Lung (tissue), 12 donors: ENCODE data around the gene CCDC137. TPM values are rescaled to one million over a fixed set of nuclear protein-coding genes. Genes with fewer than 3 reads are reported as not detected.

Experiments used
- ATAC-seq: fragments of 200-7000 bp; cut with Tn5 transposase; one replicate; pipeline ENCODE4 v1.9.1; 2020; ENCODE audit warnings: moderate number of reproducible peaks; ENCODE audit not compliant: insufficient read depth, low FRiP score
- DNase-seq, 3 donors: peaks; one replicate each; pipeline ENCODE4 v3.0.0-alpha.2; 2013 to 2017
- H3K27ac ChIP-seq, 2 donors: one replicate each; pipeline ENCODE4 v1.5.1; 2013; ENCODE audit warnings: mild to moderate bottlenecking in 2 of 2, moderate library complexity in 2 of 2, control low read depth in 1 of 2, inconsistent platforms in 1 of 2, low read depth in 1 of 2, low read length in 1 of 2
- H3K27me3 ChIP-seq, 3 donors: one replicate each; pipeline ENCODE4 v1.5.1; 2013; ENCODE audit warnings: low read length in 2 of 3; ENCODE audit not compliant: control insufficient read depth in 3 of 3, insufficient read depth in 3 of 3
- H3K36me3 ChIP-seq, 4 donors: one replicate each; pipeline ENCODE4 v1.5.1; 2013; ENCODE audit warnings: low read length in 4 of 4, mild to moderate bottlenecking in 1 of 4, moderate library complexity in 1 of 4; ENCODE audit not compliant: control insufficient read depth in 4 of 4, insufficient read depth in 4 of 4
- H3K4me1 ChIP-seq, 5 donors: one replicate each; pipeline ENCODE4 v1.5.1; 2013; ENCODE audit warnings: low read length in 5 of 5, mild to moderate bottlenecking in 2 of 5, moderate library complexity in 1 of 5; ENCODE audit not compliant: control insufficient read depth in 5 of 5, insufficient read depth in 5 of 5
- H3K4me3 ChIP-seq: one replicate; pipeline ENCODE4 v1.5.1; 2013; ENCODE audit warnings: mild to moderate bottlenecking, control low read depth, moderate library complexity
- H3K9ac ChIP-seq, 2 donors: one replicate each; pipeline ENCODE4 v1.5.1; 2013; ENCODE audit warnings: low read length in 2 of 2, control low read depth in 1 of 2; ENCODE audit not compliant: insufficient read depth in 1 of 2
- H3K9me3 ChIP-seq, 4 donors: one replicate each; pipeline ENCODE4 v1.5.1; 2013; ENCODE audit warnings: low read length in 3 of 4, mild to moderate bottlenecking in 1 of 4, moderate library complexity in 1 of 4; ENCODE audit not compliant: control insufficient read depth in 4 of 4, insufficient read depth in 3 of 4
- CTCF ChIP-seq: IDR thresholded peaks from 2 replicates; pipeline ENCODE4 v1.5.1; 2012; ENCODE audit warnings: mild to moderate bottlenecking; ENCODE audit errors: control extremely low read depth, extremely low read depth
- WGBS, 2 donors: extraction: QIAGEN DNeasy Blood & Tissue Kit; methylation state at CpG; one replicate each; pipeline ENCODE4 v1.1.7; 2013; 5-methylcytosine and 5-hydroxymethylcytosine counted together
- polyA plus RNA-seq, 2 donors: library from polyadenylated mRNA; stranded (reverse); fragments of 200-250 nt; gene quantifications; one replicate each; pipeline ENCODE4 v1.2.1, GENCODE V29; 2013
- total RNA-seq, 2 donors: library from RNA; depleted of rRNA in 1 of 2; stranded (reverse); fragments of >200 nt in 1 of 2; gene quantifications; one replicate each; pipeline ENCODE4 v1.2.1, GENCODE V29; 2014 to 2021
- donor health status: control.
- donor health status: control.
- donor health status: Bipolar disorder and iron deficiency.
- donor health status: healthy.
- donor health status: DM: yes; HTN: yes; CAD: no.

The CCDC137 gene
- total and polyA plus RNA-seq, 4 donors = 10.2 to 23.6 (median 16.7) TPM

GRCh38 chr17:81638683-81639082 lies 27.9 kb upstream of the CCDC137 start:
- DNase-seq (no peak), ATAC-seq (no peak)
- Histone ChIP-seq H3K36me3 (no peaks in the 10 kb centered on the region), H3K27me3 (no peaks in the 10 kb centered on the region), H3K4me1 (peaks cover 0 to 14% (median 8%) of the 10 kb centered on the region in 5 donors), H3K4me3 (no peak overlapping the region), H3K27ac (no peak overlapping the region), H3K9ac (no peak overlapping the region), H3K9me3 (no peaks in the 10 kb centered on the region)
- 79 to 88% methylated on average over 4 of the region's 4 CpGs for WGBS, 2 donors
- TF ChIP-seq CTCF = no peak

- ATAC-seq = no peak
- Histone ChIP-seq H3K9me3 (no peaks in the 10 kb centered on the region), H3K27me3 (no peaks in the 10 kb centered on the region), H3K4me3 (no peak overlapping the region), H3K4me1 (peaks cover 0 to 14% (median 8%) of the 10 kb centered on the region in 5 donors), H3K36me3 (no peaks in the 10 kb centered on the region), H3K27ac (no peak overlapping the region), H3K9ac (no peak overlapping the region)
- TF ChIP-seq CTCF = no peak
- 93 to 99% methylated on average over 9 of the region's 9 CpGs for WGBS, 2 donors
- no peak for DNase-seq
These were observed 26.5 kb upstream of the CCDC137 start for GRCh38 chr17:81640011-81640410.

GRCh38 chr17:81641825-81642489 lies 24.6 kb upstream of the CCDC137 start:
- no peak for TF ChIP-seq CTCF
- Histone ChIP-seq H3K36me3 (peaks cover 0 to 2% (median 0%) of the 10 kb centered on the region in 4 donors), H3K27me3 (peaks cover 0 to 7% (median 0%) of the 10 kb centered on the region in 3 donors), H3K9me3 (peaks cover 0 to 2% (median 0%) of the 10 kb centered on the region in 4 donors), H3K4me1 (peaks cover 0 to 3% (median 0%) of the 10 kb centered on the region in 5 donors), H3K4me3 (no peak overlapping the region), H3K9ac (no peak overlapping the region), H3K27ac (no peak overlapping the region)
- WGBS, 2 donors = 93 to 97% methylated on average over 17 of the region's 17 CpGs
- no peak for DNase-seq
- ATAC-seq = no peak
